Spinal cord (tissue), 10 donors: ENCODE measurements around the gene RDH5. TPM values are rescaled to one million over a fixed set of nuclear protein-coding genes. Genes with fewer than 3 reads are reported as not detected.

Source experiments
- DNase-seq, 6 donors: peaks; one replicate each; pipeline versions ENCODE4 v3.0.0 to v3.0.0-alpha.2; 2013 to 2015; ENCODE audit warnings: low spot score in 6 of 6, low read depth in 4 of 6
- H3K27ac ChIP-seq: one replicate; pipeline ENCODE4 v1.5.1; 2013; ENCODE audit warnings: low read depth, low read length, control low read depth
- H3K27me3 ChIP-seq: one replicate; pipeline ENCODE4 v1.6.1; 2013; ENCODE audit warnings: low read length; ENCODE audit not compliant: control insufficient read depth, insufficient read depth
- H3K36me3 ChIP-seq: one replicate; pipeline ENCODE4 v1.6.1; 2013; ENCODE audit warnings: low read length; ENCODE audit not compliant: control insufficient read depth, insufficient read depth
- H3K4me1 ChIP-seq: one replicate; pipeline ENCODE4 v1.6.1; 2013; ENCODE audit warnings: low read length; ENCODE audit not compliant: control insufficient read depth, insufficient read depth
- H3K4me3 ChIP-seq: one replicate; pipeline ENCODE4 v1.5.1; 2013; ENCODE audit warnings: low read depth, low read length, control low read depth
- H3K9me3 ChIP-seq: one replicate; pipeline ENCODE4 v1.6.1; 2013; ENCODE audit warnings: low read length; ENCODE audit not compliant: control insufficient read depth, insufficient read depth
- WGBS: methylation state at CpG from one replicate; pipeline ENCODE4 v1.1.5; 2013; ENCODE audit warnings: missing lambda C conversion rate; ENCODE audit not compliant: insufficient coverage; 5-methylcytosine and 5-hydroxymethylcytosine counted together
- polyA plus RNA-seq, 2 donors: library from polyadenylated mRNA; unstranded; fragments of 120-200 nt; gene quantifications; one replicate each; pipeline ENCODE4 v1.2.1, GENCODE V29; 2013; ENCODE audit not compliant: insufficient read length in 2 of 2
- total RNA-seq, 2 donors: library from RNA; depleted of rRNA in 1 of 2; stranded (reverse); fragments of 120-200 nt in 1 of 2; fragments of >200 nt in 1 of 2; gene quantifications; one replicate each; pipeline versions ENCODE4 v1.2.3 to v1.2.4, GENCODE V29; 2013 to 2014
- donor health status: healthy.

The RDH5 gene
- total and polyA plus RNA-seq, 4 donors = 7.7 to 18.3 (median 12.3) TPM

DNA sequence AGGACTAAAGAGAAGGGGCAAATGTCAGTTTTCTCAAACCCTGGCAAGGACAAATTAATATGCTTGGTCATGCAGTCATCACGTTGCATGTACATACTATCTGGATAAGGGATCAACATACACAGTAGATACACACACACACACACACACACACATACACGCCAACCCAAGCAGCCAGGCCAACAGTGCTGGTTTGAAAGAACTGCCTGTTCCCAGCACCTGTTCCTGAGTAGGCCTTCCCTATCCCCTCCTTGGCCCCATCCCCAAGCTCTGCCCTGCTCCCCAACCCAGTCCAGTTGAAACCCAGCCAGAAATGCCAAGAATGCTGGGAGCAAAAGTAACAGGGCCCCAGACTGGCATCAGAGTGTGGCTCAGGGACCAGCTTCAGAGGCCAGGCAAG is 16.9 kb upstream of the RDH5 start:
- Histone ChIP-seq H3K4me3 (no peak overlapping the region), H3K36me3 (peaks cover 29% of the 10 kb centered on the region), H3K27ac (no peak overlapping the region), H3K27me3 (no peaks in the 10 kb centered on the region), H3K9me3 (no peaks in the 10 kb centered on the region), H3K4me1 (peaks cover 44% of the 10 kb centered on the region)
- 78% methylated on average over 2 of the region's 2 CpGs for WGBS
- peak in 2 of 6 donors; percentile 27 to 60 for DNase-seq

DNA sequence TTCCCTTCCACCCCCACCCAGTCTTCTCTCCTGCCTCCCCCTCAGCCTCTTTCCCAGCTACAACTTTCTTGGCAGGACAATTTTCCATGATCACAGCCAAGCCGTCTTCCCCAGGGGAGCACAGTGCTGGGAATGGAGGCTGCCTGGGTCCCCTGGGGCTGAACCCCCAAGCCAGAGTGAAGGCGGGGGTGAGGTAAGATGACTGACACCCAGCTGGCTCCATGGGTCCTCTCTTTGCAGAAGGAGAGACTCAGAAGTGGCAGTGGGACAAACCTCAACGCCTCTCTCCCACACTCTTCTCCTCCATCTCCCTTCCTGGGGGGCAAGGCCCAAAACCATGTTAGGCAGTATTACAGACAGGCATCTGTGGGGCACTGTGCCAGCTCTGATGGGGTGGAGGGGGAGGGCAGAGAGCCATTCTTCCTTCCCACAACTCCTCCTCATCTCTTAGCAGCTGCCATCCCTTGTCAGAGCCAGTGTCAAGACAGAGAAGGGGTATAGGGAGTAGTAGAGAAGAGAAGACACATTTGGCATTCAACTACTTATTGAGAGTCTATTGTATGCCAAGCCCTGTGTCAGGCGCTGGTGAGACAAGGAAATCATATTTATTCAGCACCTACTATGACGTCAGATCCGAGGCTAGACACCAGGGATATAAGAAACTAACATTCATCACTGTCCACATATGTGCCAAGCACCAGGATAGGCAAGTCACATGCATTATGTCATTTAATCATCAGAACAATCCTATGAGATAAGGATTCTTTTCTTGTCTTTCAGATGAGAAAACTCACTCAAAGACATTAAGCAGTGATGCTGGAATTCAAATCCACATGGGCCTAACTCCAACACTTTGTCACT is 16.1 kb upstream of the RDH5 start:
- H3K9me3 ChIP-seq = no peaks in the 10 kb centered on the region
- DNase-seq = no peak
- no peak overlapping the region for H3K4me3 ChIP-seq
- peaks cover 49% of the 10 kb centered on the region for H3K4me1 ChIP-seq
- no peak overlapping the region for H3K27ac ChIP-seq
- 70% methylated on average over 2 of the region's 6 CpGs for WGBS
- peaks cover 21% of the 10 kb centered on the region for H3K36me3 ChIP-seq
- H3K27me3 ChIP-seq = peaks cover 4% of the 10 kb centered on the region

DNA sequence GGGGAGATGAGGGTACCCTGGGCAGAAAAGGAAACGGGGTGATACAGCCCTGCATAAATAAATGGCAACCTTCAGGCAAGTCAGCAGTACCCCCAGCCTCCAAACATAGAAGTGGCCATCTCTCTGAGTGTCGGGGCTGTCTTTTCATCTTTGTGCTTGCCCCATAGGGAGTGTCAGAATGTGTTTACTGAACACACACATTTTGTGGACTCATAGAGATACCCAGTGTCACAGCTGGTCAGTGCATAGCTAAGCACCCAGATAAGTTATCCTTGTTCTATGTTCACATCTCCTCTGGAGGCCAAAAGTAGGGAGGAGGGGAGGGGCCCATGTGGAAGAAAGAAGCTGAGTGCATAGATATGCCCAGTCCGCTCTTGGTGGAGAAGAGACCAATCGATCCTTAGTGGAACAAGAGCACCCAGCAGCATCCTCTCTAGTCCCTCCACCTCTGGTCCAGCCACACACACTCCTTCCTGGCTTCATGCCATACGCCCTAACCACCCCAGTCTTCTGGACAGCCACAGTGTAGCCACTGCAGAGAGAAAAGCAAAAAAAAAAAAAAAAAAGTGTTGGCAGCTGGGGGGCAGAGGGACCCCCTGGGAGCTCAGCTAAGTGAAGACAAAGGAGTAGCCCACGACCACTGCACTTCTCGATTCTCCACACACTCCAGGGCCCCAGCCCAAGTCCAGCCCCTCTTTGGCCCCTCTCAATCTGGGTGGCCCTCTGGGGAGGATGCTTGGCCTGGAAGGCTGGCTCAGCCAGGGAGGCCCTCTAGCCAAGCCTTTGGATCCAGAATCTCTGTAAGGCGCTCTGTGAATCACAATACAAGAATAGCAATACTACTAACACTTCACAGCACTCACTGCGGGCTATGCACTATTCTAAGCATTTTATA is 15.1 kb upstream of the RDH5 start:
- Histone ChIP-seq H3K4me3 (no peak overlapping the region), H3K27ac (no peak overlapping the region), H3K36me3 (peaks cover 14% of the 10 kb centered on the region), H3K4me1 (peaks cover 49% of the 10 kb centered on the region), H3K9me3 (no peaks in the 10 kb centered on the region), H3K27me3 (peaks cover 11% of the 10 kb centered on the region)
- no peak for DNase-seq
- 44% methylated on average over 3 of the region's 9 CpGs for WGBS

DNA sequence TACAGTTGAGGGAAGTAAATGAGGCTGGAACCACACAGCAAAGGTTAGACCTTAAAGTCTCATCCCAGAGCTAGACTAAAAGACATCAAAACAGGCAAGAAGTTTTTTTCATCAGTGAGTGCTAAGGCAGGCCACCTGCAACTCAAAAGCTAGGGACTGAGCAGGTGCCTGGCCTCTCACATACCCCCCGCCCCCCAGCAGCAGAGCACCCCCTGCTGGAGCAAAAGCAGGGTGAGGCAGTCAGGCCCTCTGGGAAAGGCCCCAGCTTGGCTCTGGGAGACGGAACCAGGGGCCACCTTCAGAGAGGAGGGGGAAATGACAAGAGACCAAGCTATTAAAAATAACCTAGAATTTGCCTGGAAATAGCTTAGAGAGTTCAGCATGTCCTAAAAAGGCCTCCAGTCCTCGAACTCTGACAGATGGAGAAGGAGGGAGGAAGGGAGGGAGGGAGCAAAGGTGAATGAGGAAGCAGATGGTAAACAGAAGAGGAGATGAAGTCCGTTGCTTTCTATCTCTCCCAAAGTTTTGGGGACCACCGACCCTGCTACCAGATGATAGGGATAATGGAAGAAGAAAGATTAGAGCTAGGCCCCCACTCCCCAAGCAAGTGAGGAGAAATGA is 14.3 kb upstream of the RDH5 start:
- H3K4me3 ChIP-seq = no peak overlapping the region
- no peak overlapping the region for H3K27ac ChIP-seq

DNA sequence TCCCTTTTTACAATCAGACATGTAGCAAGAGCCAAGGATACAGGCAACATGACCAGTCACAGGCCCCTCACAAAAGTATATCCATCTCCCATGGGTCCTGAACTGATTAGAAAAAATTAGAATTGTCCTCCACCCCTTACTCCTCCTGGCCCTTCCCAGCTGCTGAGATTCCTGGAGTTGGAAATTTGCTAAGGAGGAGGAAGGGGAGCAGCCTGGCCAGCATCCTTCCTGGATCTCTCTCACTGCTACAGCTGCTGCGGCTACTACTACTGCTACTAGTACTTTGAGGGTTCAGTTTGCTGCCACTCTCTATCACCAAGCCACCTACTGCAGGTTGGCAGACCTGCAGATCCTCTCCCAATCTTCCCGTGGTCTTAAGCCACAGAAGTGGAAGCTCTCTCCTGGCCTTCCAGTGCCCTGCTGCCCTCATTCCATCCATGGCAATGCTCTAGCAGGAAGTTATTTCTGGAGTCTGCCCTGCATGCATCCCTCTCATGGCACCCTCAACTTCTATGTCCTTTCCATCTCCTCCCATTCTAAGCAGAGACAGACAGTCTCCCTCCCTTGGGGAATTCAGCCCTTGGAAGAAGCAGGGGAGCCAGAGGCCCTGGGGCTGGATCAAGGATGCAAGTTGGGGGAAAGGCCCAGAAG is 13.5 kb upstream of the RDH5 start:
- peaks cover 17% of the 10 kb centered on the region for H3K27me3 ChIP-seq
- H3K4me1 ChIP-seq = peaks cover 49% of the 10 kb centered on the region
- no peak for DNase-seq
- 53% methylated on average over 2 of the region's 2 CpGs for WGBS
- peak overlapping the region; percentile 72 for H3K4me3 ChIP-seq
- no peaks in the 10 kb centered on the region for H3K9me3 ChIP-seq
- peaks cover 7% of the 10 kb centered on the region for H3K36me3 ChIP-seq
- H3K27ac ChIP-seq = peak overlapping the region; percentile 57

More for the DNA sequence above, 14.3 kb upstream of the RDH5 start:
- Histone ChIP-seq H3K9me3 (no peaks in the 10 kb centered on the region), H3K36me3 (peaks cover 7% of the 10 kb centered on the region), H3K27me3 (peaks cover 14% of the 10 kb centered on the region), H3K4me1 (peaks cover 49% of the 10 kb centered on the region)
- no peak for DNase-seq
- WGBS = 33% methylated on average over 2 of the region's 5 CpGs

DNA sequence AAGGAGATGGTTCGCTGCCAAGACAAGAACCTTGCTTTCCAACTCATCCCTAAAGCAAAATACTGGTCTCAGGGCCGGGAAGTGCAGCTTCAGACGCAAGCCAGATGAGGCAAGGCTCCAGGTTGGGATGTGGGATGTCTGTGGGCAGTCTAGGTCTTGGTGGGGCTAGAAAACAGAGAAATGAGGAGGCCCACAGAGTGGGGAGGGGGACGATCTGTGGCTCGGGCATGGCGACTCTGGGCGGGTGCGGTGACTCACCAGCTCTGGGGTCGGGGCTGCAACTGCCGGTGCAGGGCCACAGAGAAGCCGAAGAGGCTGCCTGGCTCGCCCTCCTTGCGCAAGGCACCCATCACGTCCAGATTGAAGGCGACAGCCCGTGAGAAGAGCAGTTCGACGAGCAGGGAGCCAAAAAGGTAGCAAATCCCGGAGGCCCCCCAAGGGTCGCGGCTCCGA is 12.9 kb upstream of the RDH5 start:
- Histone ChIP-seq H3K27ac (peak overlapping the region; percentile 57), H3K27me3 (peaks cover 17% of the 10 kb centered on the region), H3K36me3 (peaks cover 7% of the 10 kb centered on the region), H3K4me1 (peaks cover 49% of the 10 kb centered on the region), H3K4me3 (peak overlapping the region; percentile 72), H3K9me3 (no peaks in the 10 kb centered on the region)
- WGBS = 2% methylated on average over 21 of the region's 22 CpGs
- peak in 1 of 6 donors; percentile 25 for DNase-seq

DNA sequence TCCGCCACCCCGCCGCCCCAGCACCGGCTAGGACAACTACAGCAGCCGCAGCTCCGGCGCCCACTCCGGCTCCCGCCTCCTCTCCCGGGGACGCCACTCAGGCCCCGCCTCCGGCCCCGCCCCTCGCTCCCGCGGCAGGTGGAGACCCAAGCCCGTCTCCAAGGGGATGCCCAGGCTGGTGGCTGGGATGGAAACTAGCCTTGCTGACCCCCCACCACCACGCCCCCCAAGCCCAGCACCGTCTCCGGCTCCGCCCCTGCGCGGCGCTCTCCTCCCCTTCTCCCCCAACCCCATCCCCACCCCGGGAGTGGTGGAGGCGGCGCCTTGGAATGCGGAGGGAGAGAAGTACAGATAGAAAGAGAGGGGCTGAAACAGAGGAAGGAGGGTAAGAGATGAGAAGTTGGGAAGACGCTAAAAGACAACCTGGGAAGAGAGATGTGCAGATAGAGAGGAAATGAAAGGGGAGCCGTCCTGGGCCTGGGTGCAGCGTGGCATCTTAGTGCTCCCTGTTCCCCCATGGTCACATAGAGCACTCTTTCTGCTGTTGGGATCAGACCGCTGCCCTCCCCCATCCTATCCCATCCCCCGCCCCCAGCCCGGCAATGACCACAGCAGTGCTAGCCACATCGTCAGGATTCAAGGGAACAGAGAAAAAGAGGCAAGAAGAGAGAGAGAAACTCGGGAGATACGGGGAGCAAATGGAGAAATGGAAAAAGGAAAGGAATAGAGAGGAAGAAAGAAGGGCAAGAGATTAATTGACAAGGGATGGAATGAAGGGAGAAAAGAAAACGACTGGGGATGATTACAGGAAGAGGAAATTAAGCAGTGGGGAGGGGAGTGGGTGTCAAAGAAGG is 12.1 kb upstream of the RDH5 start, which contains the start of gene ITGA7:
Gene ITGA7, minus strand, starts transcription at position 64 of the 854 bp plus-strand sequence. CDS start 222 bp downstream, outside the sequence.
- H3K4me3 ChIP-seq = peak within 1 kb of the TSS; percentile 72
- H3K4me1 ChIP-seq = peaks cover 48% of the 10 kb centered on the region
- WGBS = under 1% methylated on average over 24 of the region's 39 CpGs
- H3K27ac ChIP-seq = peak within 1 kb of the TSS; percentile 61
- DNase-seq = peak in 3 of 6 donors; percentile 57 to 91 (median 88)
- H3K9me3 ChIP-seq = no peaks in the 10 kb centered on the region
- H3K27me3 ChIP-seq = peaks cover 17% of the 10 kb centered on the region
- peaks cover 2% of the 10 kb centered on the region for H3K36me3 ChIP-seq

DNA sequence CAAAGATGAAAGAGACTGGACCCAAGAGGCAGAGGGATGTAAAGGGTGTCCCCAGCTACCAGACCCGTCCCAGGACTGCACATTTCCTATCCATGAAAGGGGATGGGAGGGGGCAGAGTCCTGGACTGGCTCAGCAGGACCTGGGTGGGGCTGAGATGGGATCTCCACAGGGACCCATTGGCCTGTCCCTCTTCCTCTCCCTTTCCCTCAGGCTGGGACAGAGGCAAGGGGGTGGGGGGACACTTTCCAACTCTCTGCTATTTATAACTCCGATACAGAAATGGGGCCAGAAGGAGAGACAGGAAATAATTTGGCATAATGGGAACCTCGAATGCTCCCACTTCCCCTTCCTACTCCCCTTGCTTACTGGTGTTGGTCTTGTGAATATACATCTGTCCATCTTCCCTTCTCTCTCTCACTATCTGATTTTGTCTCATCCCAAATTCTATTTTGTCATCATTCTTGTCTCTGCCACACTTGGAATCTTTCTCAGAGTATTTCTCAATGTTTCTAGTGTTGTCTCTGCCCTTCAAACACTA is 11.4 kb upstream of the RDH5 start:
- H3K9me3 ChIP-seq = no peaks in the 10 kb centered on the region
- peaks cover 2% of the 10 kb centered on the region for H3K36me3 ChIP-seq
- H3K27me3 ChIP-seq = peaks cover 17% of the 10 kb centered on the region
- no peak overlapping the region for H3K4me3 ChIP-seq
- whole genome bisulfite sequencing = no CpG with 5 or more reads among the region's 3 CpGs
- no peak for DNase-seq
- peaks cover 42% of the 10 kb centered on the region for H3K4me1 ChIP-seq
- H3K27ac ChIP-seq = peak overlapping the region; percentile 61
